Heart right ventricle (tissue), 16 donors: ENCODE measurements around the gene PKNOX1. TPM values are rescaled to one million over a fixed set of nuclear protein-coding genes. Genes with fewer than 3 reads are reported as not detected.
A peak's percentile ranks its signal among the peaks of the same experiment; 100 is the strongest.

Source experiments
- ATAC-seq, 8 donors: fragments of 200-7000 bp; cut with Tn5 transposase; one replicate each; pipeline ENCODE4 v1.9.1; 2020; ENCODE audit warnings: mild to moderate bottlenecking in 8 of 8, moderate library complexity in 8 of 8, moderate number of reproducible peaks in 1 of 8
- DNase-seq, 2 donors: peaks; one replicate each; pipeline ENCODE4 v3.0.0-alpha.2; 2020
- H3K27ac ChIP-seq, 10 donors: fragments of 200-600 bp; sonication (generic) in 2 of 10; one replicate each; pipeline versions ENCODE4 v1.5.0 to v1.8.0; 2020 to 2022; ENCODE audit warnings: mild to moderate bottlenecking in 3 of 10
- H3K27me3 ChIP-seq, 7 donors: fragments of 200-600 bp; one replicate each; pipeline ENCODE4 v1.8.0; 2021 to 2022; ENCODE audit warnings: mild to moderate bottlenecking in 2 of 7
- H3K36me3 ChIP-seq, 9 donors: fragments of 200-600 bp; sonication (generic) in 1 of 9; one replicate each; pipeline versions ENCODE4 v1.5.0 to v1.8.0; 2020 to 2022; ENCODE audit warnings: mild to moderate bottlenecking in 2 of 9
- H3K4me1 ChIP-seq, 9 donors: fragments of 200-600 bp; sonication (generic) in 1 of 9; one replicate each; pipeline versions ENCODE4 v1.5.0 to v1.8.0; 2020 to 2022; ENCODE audit warnings: mild to moderate bottlenecking in 4 of 9
- H3K4me3 ChIP-seq, 10 donors: fragments of 200-600 bp; sonication (generic) in 2 of 10; one replicate each; pipeline versions ENCODE4 v1.5.0 to v1.8.0; 2020 to 2022; ENCODE audit warnings: mild to moderate bottlenecking in 7 of 10, moderate library complexity in 2 of 10
- H3K9me3 ChIP-seq, 11 donors: fragments of 200-600 bp in 10 of 11; sonication (generic) in 2 of 11; one replicate each; pipeline versions ENCODE4 v1.5.0 to v1.8.0; 2013 to 2022; ENCODE audit warnings: mild to moderate bottlenecking in 2 of 11, control low read depth in 1 of 11, moderate library complexity in 1 of 11
- WGBS, 2 donors: extraction: QIAGEN DNeasy Blood & Tissue Kit; methylation state at CpG; one replicate each; pipeline ENCODE4 v1.1.7; 2013; ENCODE audit warnings: inconsistent platforms in 1 of 2; 5-methylcytosine and 5-hydroxymethylcytosine counted together
- intact Hi-C, 10 donors: fragments of 100-400 bp; cut with DNase I; formaldehyde crosslinking; loops; one replicate each; pipeline versions ENCODE4 v1.11.1 to v1.14.2; 2022
- polyA plus RNA-seq, 2 donors: library from polyadenylated mRNA; stranded (reverse); fragments of 200-250 nt; gene quantifications; one replicate each; pipeline ENCODE4 v1.2.3, GENCODE V29; 2013
- total RNA-seq, 10 donors: library from RNA; stranded (reverse); fragmentation: NEBNext Ultra II Directional in 3 of 10; extraction: Animal tissue kit (Norgen Biotek cat#: 25700) in 3 of 10; gene quantifications; one replicate each; pipeline versions ENCODE4 v1.2.1 to v1.2.4, GENCODE V29; 2021 to 2023
- TF ChIP-seq, protein P1 (sequence below), 9 donors: fragments of 200-600 bp; sonication (generic) in 2 of 9; IDR thresholded peaks; one replicate each; pipeline versions ENCODE4 v1.5.0 to v1.8.0; 2021 to 2022; ENCODE audit warnings: antibody characterized with exemption in 9 of 9, mild to moderate bottlenecking in 5 of 9, moderate library complexity in 1 of 9
- donor health status: Arrhythmogenic right ventricular cardiomyopathy.
- donor health status: ischemic (EF 13 %, LVEDD 7.1; RV severe dilation, severe dysfunction).
- donor health status: healthy with polysubstance abuse.
- donor health status: DM: no; HTN: yes; CAD: no.
- donor health status: DM: no; HTN: no; CAD: no.
- donor health status: ischemic (EF 25% LVEDD 6.9; RV normal size, moderate dysfunction).
- donor health status: ischemic (EF 25% LVEDD 5.7; RV mildly dilated, moderate dysfunction).
- donor health status: healthy.
- donor health status: DM: yes; HTN: yes; CAD: no.
- donor health status: Ischemic cardiomyopathy.
- donor health status: ischemic (EF 35%, LVEDD 5.7; RV mildly dilated, moderate dysfunction).
- donor health status: nonischemic (EF 11% LVEDD 7.7; RV severe dilation, severe dysfunction).
- donor health status: DM: yes; HTN: yes; CAD: no.
- donor health status: PGD.
- donor health status: ischemic (EF 29% LVEDD 5.4; RV normal size, mild dysfunction).
- donor health status: nonischemic (EF 23%, LVEDD 6.1; RV moderate dilation, normal function).

The PKNOX1 gene
- total and polyA plus RNA-seq, 12 donors, result 5.0 to 11.6 (median 7.6) TPM

GRCh38 chr21:43027846-43028731, 53.7 kb downstream of the PKNOX1 start:
- Histone ChIP-seq H3K27me3 (no peaks in the 10 kb centered on the region), H3K36me3 (peaks cover 0 to 97% (median 18%) of the 10 kb centered on the region in 9 donors), H3K4me1 (no peaks in the 10 kb centered on the region), H3K4me3 (no peak overlapping the region), H3K9me3 (no peaks in the 10 kb centered on the region), H3K27ac (no peak overlapping the region)
- DNase-seq (no peak), ATAC-seq (peak in 2 of 8 donors; percentile 26 to 78)
- TF ChIP-seq, protein P1, sequence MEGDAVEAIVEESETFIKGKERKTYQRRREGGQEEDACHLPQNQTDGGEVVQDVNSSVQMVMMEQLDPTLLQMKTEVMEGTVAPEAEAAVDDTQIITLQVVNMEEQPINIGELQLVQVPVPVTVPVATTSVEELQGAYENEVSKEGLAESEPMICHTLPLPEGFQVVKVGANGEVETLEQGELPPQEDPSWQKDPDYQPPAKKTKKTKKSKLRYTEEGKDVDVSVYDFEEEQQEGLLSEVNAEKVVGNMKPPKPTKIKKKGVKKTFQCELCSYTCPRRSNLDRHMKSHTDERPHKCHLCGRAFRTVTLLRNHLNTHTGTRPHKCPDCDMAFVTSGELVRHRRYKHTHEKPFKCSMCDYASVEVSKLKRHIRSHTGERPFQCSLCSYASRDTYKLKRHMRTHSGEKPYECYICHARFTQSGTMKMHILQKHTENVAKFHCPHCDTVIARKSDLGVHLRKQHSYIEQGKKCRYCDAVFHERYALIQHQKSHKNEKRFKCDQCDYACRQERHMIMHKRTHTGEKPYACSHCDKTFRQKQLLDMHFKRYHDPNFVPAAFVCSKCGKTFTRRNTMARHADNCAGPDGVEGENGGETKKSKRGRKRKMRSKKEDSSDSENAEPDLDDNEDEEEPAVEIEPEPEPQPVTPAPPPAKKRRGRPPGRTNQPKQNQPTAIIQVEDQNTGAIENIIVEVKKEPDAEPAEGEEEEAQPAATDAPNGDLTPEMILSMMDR (IDR thresholded peaks at IDR 0.05), result no peak
- 77 to 81% methylated on average over 27 of the region's 27 CpGs for WGBS, 2 donors
- intact Hi-C loops, result no loop called here

DNA sequence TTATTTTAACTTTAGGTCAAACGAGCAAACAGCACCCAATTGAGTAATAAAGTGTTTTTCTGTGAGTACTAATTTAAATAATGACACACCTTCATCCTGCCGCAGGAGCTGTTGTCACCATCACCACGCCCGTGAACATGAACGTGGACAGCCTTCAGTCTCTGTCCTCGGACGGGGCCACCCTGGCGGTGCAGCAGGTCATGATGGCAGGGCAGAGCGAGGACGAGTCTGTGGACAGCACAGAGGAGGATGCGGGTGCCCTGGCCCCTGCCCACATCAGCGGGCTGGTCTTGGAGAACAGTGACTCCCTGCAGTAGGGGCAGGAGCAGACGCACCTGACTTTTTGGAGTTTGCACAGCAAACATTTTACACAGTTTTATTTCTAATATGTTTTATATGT, 55.4 kb downstream of the PKNOX1 start:
- Histone ChIP-seq H3K4me1 (peaks cover 0 to 7% (median 0%) of the 10 kb centered on the region in 9 donors), H3K36me3 (peaks cover 0 to 95% (median 18%) of the 10 kb centered on the region in 9 donors), H3K9me3 (no peaks in the 10 kb centered on the region), H3K27me3 (no peaks in the 10 kb centered on the region), H3K4me3 (no peak overlapping the region), H3K27ac (no peak overlapping the region)
- TF ChIP-seq, protein P1 (IDR thresholded peaks at IDR 0.05), result no peak
- DNase-seq (no peak), ATAC-seq (no peak)
- intact Hi-C loops, result no loop called here
- WGBS, 2 donors, result 91 to 96% methylated on average over 13 of the region's 13 CpGs

DNA sequence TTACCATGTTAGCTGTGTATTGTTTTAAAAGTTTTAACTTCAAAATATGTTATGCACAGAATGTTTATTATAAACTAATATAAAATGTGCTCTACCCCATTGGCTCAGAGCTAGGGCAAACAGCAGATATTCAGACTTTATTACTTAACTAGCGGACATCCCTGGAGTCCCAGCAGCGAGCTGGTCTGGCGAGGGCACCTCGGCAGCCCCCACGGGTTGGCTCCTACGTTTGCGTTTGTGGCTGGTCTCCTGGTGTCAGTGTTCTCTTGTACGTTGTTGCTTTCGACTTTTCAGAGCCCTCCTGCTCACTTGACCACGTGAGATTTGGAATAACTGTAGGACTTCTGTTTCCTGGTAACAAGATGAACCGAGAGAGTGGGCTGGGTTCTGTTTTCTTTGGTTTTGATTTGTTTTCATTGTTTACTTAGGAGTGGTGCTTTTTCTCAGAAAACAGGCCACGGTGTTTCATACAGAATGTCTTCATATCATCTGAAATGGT, 56.8 kb downstream of the PKNOX1 start:
- Histone ChIP-seq H3K27ac (no peak overlapping the region), H3K4me3 (no peak overlapping the region), H3K9me3 (no peaks in the 10 kb centered on the region), H3K27me3 (no peaks in the 10 kb centered on the region), H3K4me1 (peaks cover 0 to 7% (median 0%) of the 10 kb centered on the region in 9 donors), H3K36me3 (peaks cover 0 to 86% (median 18%) of the 10 kb centered on the region in 9 donors)
- intact Hi-C loops, result no loop called here
- 90 to 91% methylated on average over 12 of the region's 12 CpGs for WGBS, 2 donors
- TF ChIP-seq, protein P1 (IDR thresholded peaks at IDR 0.05), result no peak
- no peak for DNase-seq
- ATAC-seq, result no peak

DNA sequence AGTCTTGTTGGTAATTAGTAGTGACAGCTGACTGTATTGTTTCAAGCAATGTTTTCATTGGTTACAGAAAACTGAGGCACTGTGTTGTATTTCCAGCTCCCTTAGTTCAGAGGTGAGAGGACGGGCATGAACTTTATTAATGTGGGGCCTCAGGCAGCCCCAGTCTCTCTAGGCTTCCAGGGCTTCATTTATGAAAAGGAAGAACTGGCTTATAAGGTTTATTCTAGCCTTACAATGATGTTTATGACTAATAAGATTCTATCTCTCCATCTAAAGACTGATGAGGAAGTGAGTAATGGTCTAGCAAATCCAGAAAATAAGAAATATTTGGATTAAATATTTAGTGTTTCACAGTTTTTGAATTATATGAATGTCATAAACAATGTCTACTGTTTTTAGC, 59.7 kb downstream of the PKNOX1 start:
- no peaks in the 10 kb centered on the region for H3K27me3 ChIP-seq
- peaks cover 0 to 58% (median 12%) of the 10 kb centered on the region in 9 donors for H3K36me3 ChIP-seq
- intact Hi-C loops, result no loop called here
- no peaks in the 10 kb centered on the region for H3K9me3 ChIP-seq
- ATAC-seq (no peak), DNase-seq (no peak)
- WGBS, 2 donors, result 93 to 94% methylated on average over 1 of the region's 1 CpG
- TF ChIP-seq, protein P1 (IDR thresholded peaks at IDR 0.05), result no peak
- no peak overlapping the region for H3K27ac ChIP-seq
- H3K4me1 ChIP-seq, result peaks cover 0 to 7% (median 0%) of the 10 kb centered on the region in 9 donors
- H3K4me3 ChIP-seq, result no peak overlapping the region
